ENCODE data around the gene ATP6V0E2. TPM values are rescaled to one million over a fixed set of nuclear protein-coding genes. Genes with fewer than 3 reads are reported as not detected.

ATP6V0E2 gene
- total RNA-seq, 1 experiment from 2014 or later = 19.0 TPM

DNA sequence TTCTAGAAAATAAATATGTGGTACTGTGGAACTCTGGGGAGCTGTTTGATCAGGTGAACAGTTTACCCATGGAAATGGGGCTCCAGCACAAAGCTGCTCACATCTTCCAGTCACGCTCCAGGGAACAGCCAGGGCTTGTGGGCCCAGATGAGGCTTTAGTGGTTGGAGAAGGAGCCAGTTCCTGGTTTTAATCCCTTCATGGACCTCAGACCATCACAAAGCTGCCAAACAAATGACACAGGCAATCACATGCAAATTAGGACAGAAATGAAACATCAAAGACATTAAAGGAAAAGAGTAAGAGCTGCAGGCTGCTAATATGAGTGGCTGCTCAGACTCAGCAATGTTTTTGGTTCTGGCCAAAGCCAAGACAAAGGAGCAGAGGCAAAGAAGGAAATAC lies 2.2 kb upstream of the ATP6V0E2 start:
- Histone ChIP-seq H3K4me2 (ENCODE audit: insufficient read depth, insufficient read length, low read length) (no peak overlapping the region), H3K4me1 (ENCODE audit: insufficient read depth, low read length) (no peaks in the 10 kb centered on the region; the same call in 1 of the 2 replicates), H3K27me3 (ENCODE audit: insufficient read depth, low read length) (no peaks in the 10 kb centered on the region; the same call in 1 of the 2 replicates), H4K91ac (ENCODE audit: insufficient read length, low read depth, low read length) (no peak overlapping the region), H3K23ac (ENCODE audit: insufficient read length, low read depth, low read length) (no peak overlapping the region), H3K27ac (ENCODE audit: insufficient read length, low read depth, low read length) (no peak overlapping the region), H3K79me2 (ENCODE audit: insufficient read depth, low read length) (no peaks in the 10 kb centered on the region), H2BK12ac (ENCODE audit: insufficient read length, low read depth, low read length) (no peak overlapping the region), H2BK20ac (ENCODE audit: low read depth, low read length, poor library complexity, severe bottlenecking) (no peak overlapping the region), H3K9ac (ENCODE audit: extremely low read depth, insufficient read length, low read length) (no peak overlapping the region), H2AK5ac (ENCODE audit: insufficient read length, low read length) (no peak overlapping the region), H4K8ac (replicated peaks; ENCODE audit: insufficient read length, low read depth, low read length) (no peak overlapping the region), H3K79me1 (ENCODE audit: insufficient read depth, low read depth, low read length, poor library complexity, severe bottlenecking) (no peaks in the 10 kb centered on the region), H3K14ac (ENCODE audit: insufficient read depth, low read length) (no peak overlapping the region), H4K5ac (ENCODE audit: insufficient read length, low read depth, low read length) (no peak overlapping the region), H3K56ac (ENCODE audit: insufficient read length, low read depth, low read length) (no peak overlapping the region), H3T11ph (ENCODE audit: low read length) (no peak overlapping the region), H3K9me3 (ENCODE audit: control insufficient read depth, low read depth, low read length) (no peaks in the 10 kb centered on the region), H3K18ac (ENCODE audit: insufficient read length, low read depth, low read length) (no peak overlapping the region), H3K4ac (ENCODE audit: low read depth, low read length) (no peak overlapping the region), H4K20me1 (ENCODE audit: control insufficient read depth, insufficient read depth, insufficient read length) (no peaks in the 10 kb centered on the region), H2AFZ (ENCODE audit: low read length) (no peak overlapping the region), H2BK5ac (ENCODE audit: insufficient read length, low read length) (no peak overlapping the region), H3K23me2 (ENCODE audit: insufficient read length, low read depth, low read length, poor library complexity, severe bottlenecking) (peaks cover 11% of the 10 kb centered on the region), H2BK15ac (ENCODE audit: low read depth, low read length) (no peak overlapping the region), H2BK120ac (ENCODE audit: low read depth, low read length, poor library complexity, severe bottlenecking) (no peak overlapping the region)
- H3K4me3 Mint-ChIP-seq = no peak overlapping the region
- no peak overlapping the region for H3K27ac Mint-ChIP-seq
- no peaks in the 10 kb centered on the region for H3K9me3 Mint-ChIP-seq
- DNase-seq = peak; percentile 5
- H3K4me1 Mint-ChIP-seq = peaks cover 8 to 12% of the 10 kb centered on the region in 2 experiments
- no CpG with 5 or more reads among the region's 1 CpG for WGBS (ENCODE audit: extremely low coverage, insufficient read length, low lambda C conversion rate)
- H3K27me3 Mint-ChIP-seq (ENCODE audit: low read depth) = peaks cover 41% of the 10 kb centered on the region
- H3K36me3 Mint-ChIP-seq (ENCODE audit: insufficient read depth in 1 of 3, low read depth in 3 of 3) = no peaks in the 10 kb centered on the region
- TF ChIP-seq, protein P1, sequence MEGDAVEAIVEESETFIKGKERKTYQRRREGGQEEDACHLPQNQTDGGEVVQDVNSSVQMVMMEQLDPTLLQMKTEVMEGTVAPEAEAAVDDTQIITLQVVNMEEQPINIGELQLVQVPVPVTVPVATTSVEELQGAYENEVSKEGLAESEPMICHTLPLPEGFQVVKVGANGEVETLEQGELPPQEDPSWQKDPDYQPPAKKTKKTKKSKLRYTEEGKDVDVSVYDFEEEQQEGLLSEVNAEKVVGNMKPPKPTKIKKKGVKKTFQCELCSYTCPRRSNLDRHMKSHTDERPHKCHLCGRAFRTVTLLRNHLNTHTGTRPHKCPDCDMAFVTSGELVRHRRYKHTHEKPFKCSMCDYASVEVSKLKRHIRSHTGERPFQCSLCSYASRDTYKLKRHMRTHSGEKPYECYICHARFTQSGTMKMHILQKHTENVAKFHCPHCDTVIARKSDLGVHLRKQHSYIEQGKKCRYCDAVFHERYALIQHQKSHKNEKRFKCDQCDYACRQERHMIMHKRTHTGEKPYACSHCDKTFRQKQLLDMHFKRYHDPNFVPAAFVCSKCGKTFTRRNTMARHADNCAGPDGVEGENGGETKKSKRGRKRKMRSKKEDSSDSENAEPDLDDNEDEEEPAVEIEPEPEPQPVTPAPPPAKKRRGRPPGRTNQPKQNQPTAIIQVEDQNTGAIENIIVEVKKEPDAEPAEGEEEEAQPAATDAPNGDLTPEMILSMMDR (conservative IDR thresholded peaks at IDR 0.05) = no peak
